HL-60 (cell line): ENCODE measurements around the gene CLOCK.

Source experiments
- DNase-seq, 2 experiments: peaks; one replicate each; pipeline ENCODE4 v3.0.0-alpha.2; 2010 to 2020; ENCODE audit warnings: low read depth in 1 of 2, low spot score in 1 of 2
- H3K27ac ChIP-seq: fragments of 250-450 bp; sonication (Bioruptor Pico); replicated peaks from 2 replicates; pipeline ENCODE4 v1.5.1; 2020; ENCODE audit warnings: mild to moderate bottlenecking, moderate library complexity
- H3K27me3 ChIP-seq: fragments of 250-450 bp; sonication (Bioruptor Pico); 2 replicates; pipeline ENCODE4 v1.5.1; 2021; ENCODE audit warnings: mild to moderate bottlenecking, moderate library complexity; ENCODE audit not compliant: insufficient read depth, poor library complexity, severe bottlenecking
- H3K4me3 ChIP-seq: replicated peaks from 2 replicates; pipeline ENCODE4 v1.5.1; 2011; ENCODE audit warnings: mild to moderate bottlenecking, control low read depth, low read length; ENCODE audit not compliant: insufficient read depth
- CTCF ChIP-seq: IDR thresholded peaks from one replicate; pipeline ENCODE4 v1.5.1; 2011; ENCODE audit warnings: low read length, control low read depth, inconsistent platforms; ENCODE audit not compliant: insufficient read depth
- GABPA ChIP-seq: IDR thresholded peaks from 2 replicates; pipeline ENCODE4 v1.6.1; 2012; ENCODE audit warnings: low read depth
- POLR2AphosphoS5 ChIP-seq: IDR thresholded peaks from 2 replicates; pipeline ENCODE4 v1.6.1; 2012; ENCODE audit warnings: low read depth
- REST ChIP-seq: IDR thresholded peaks from 2 replicates; pipeline ENCODE4 v1.6.1; 2012; ENCODE audit warnings: low read depth; ENCODE audit not compliant: insufficient replicate concordance
- SPI1 ChIP-seq: IDR thresholded peaks from 2 replicates; pipeline ENCODE4 v1.6.1; 2012; ENCODE audit warnings: low read depth, mild to moderate bottlenecking, borderline replicate concordance

The CLOCK gene

DNA sequence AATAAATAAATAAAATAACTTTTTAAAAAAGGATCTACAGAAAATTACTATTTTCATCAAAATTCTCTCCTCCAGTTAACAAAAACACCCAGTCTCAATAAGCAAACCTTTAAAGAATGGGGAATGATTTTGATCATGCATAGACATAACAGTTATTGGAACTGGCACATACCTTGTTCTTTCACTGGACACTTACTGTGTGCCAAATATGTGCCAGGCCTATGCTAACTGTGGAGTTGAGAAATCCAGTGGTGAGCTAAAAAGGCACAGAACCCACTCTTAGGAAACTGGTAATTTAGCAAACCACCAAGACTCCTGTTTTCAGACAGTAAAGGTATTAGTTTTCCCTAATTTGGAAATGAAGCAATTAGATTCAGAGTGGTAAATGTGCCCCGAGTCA is 39.1 kb downstream of the CLOCK start:
- DNase-seq, result no peak
- no peaks in the 10 kb centered on the region for H3K27me3 ChIP-seq
- TF ChIP-seq POLR2AphosphoS5 (no peak), REST (no peak), SPI1 (no peak)
- no peak overlapping the region for H3K27ac ChIP-seq
- H3K4me3 ChIP-seq, result no peak overlapping the region

- Histone ChIP-seq H3K27me3 (no peaks in the 10 kb centered on the region), H3K27ac (no peak overlapping the region), H3K4me3 (no peak overlapping the region)
- TF ChIP-seq REST (no peak), POLR2AphosphoS5 (no peak), CTCF (no peak), SPI1 (no peak), GABPA (no peak)
- no peak for DNase-seq
These were observed 43.5 kb downstream of the CLOCK start for GRCh38 chr4:55503169-55503568.

DNA sequence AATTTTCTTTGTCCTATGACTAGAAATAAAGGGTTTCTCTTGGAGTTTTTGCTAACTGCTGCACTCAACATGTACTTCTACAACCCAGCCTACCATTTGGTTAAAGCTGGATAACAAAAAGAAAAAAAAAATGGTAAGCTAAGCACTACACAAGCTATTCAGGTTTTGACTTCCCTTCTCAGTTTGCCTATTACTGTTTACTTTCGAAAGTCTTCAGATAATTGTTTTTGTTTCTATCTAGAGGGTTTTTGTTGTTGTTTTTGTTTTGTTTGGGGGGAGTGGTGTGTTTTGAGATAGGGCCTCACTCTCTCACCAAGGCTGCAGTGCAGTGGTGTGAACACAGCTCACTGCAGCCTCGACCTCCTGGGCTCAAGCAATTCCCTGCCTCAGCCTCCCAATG is 46.6 kb downstream of the CLOCK start:
- Histone ChIP-seq H3K27me3 (no peaks in the 10 kb centered on the region), H3K4me3 (no peak overlapping the region), H3K27ac (no peak overlapping the region)
- no peak for TF ChIP-seq GABPA
- TF ChIP-seq CTCF, result no peak
- TF ChIP-seq SPI1, result no peak
- TF ChIP-seq REST, result no peak
- TF ChIP-seq POLR2AphosphoS5, result no peak
- DNase-seq, result no peak

DNA sequence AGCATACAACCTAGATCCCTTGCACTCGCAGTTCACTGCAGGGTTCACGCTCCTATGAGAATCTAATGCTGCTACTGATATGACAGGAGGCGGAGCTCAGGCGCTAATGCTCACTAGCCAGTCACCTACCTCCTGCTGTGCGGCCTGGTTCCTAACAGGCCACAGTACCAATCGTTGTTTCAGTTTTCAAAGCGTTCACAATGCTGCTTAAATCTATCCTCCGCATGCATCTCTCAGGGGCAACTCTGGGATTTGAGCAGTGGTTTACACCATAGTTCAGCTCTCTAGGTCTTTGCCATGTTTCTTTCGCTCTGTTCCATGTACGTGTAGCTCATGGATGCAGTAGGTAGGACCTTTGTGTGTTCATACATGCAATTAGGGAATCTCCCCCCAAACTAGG is 47.2 kb downstream of the CLOCK start:
- H3K4me3 ChIP-seq, result no peak overlapping the region
- no peak for TF ChIP-seq CTCF
- no peak for DNase-seq
- H3K27me3 ChIP-seq, result no peaks in the 10 kb centered on the region
- no peak overlapping the region for H3K27ac ChIP-seq
